Germinal center (tissue), 1 donor: Measurements from ENCODE around the gene SPA17.
A peak's percentile ranks its signal among the peaks of the same experiment; 100 is the strongest.

ENCODE experiments used
- DNase-seq: peaks from one replicate; pipeline ENCODE4 v3.0.0; 2012; ENCODE audit warnings: mixed read lengths, low spot score

Gene SPA17

DNA sequence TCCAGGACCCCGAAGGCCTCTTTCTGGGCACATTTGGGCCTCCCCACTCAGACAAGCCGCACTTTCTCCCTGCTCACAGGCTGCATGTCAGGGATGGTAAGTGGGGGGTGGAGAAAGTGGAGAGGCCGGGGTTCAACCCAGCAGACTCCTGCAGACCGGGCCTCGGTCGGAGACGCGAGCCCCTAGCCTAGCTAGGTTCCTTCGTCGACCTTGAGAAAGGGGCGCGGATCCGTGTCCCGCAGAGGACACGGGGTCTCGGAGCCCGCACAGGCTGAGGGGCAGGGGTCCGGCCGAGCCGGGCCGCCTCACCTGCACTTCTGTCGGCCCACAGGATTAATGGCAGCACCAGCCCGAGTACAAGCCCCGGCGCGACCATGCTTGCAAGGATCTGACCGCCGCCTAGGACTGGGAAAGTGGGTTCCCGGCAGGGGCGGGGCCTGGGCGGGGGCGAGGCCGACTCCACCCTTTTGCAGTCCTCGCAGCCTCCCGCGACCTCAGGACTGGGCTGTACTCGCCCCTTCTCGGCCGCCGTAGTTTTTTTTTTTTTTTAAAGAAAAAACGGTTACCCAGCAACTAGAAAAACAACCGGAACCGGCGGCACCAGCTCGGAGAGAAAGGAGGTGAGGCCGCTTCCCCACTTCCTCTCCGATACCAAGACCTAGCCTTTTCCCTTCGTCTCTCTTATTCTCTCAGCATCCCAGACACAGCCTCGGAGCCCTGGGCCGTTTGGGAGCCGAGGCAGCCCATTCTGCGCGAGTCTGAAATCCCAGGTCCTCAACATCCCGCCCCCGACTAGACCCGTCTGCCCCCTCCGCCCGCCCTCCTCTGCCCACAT, at the start of gene SPA17, which contains the start of gene SIAE:
TSS of gene SPA17 (plus strand) at position 572 of the 835 bp plus-strand sequence. CDS start 1,361 bp downstream, outside the sequence.
TSS of gene SIAE (minus strand) at position 407 of the 835 bp plus-strand sequence. CDS start at position 376, 31 bp downstream.
- peak; percentile 92 for DNase-seq

DNA sequence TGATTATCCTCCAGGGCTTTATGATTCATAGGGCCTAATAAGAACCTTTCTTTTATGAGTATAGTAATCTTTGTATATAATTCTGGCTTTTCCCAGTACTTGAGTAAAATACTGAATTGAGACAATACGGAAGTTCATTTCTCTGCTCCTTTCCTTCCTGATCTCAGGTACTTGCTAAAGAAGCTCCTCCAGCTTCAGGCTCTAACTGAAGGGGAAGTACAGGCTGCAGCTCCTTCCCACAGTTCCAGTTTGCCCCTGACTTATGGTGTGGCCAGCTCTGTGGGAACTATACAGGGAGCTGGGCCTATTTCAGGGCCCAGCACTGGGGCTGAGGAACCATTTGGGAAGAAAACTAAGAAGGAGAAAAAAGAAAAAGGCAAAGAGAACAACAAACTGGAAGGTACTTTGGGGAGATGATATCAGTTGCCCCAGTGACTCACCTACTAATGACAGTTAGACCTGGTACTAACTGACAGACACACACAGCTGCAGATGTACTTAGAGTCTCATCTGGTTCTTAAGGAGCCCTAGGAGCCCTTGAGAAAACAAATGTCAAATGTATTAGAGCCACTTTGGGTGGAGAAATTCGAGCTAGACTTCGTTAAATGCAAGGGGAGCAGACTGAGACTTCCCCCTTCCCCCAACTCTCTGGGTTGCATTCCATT, 48.1 kb upstream of the SPA17 start:
- DNase-seq = no peak

DNA sequence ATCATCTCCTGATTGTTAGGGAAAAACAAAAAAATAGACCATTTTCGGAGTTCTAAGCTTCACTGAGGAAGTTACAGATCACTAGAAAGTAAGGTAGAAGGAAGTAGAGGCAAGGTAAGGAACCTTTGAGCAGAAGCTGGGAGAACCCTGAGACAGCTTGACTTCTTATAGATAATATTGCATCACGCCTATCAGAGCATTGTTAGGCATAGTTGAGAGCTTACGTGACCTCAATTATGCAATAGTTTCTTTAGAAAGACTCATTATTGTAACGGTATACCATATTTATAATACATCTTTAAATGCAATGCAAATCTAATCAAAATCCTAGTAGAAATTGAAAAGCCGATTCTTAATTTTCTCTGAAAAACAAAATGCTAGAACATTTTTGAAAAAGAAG, 46.2 kb upstream of the SPA17 start:
- DNase-seq = no peak

DNA sequence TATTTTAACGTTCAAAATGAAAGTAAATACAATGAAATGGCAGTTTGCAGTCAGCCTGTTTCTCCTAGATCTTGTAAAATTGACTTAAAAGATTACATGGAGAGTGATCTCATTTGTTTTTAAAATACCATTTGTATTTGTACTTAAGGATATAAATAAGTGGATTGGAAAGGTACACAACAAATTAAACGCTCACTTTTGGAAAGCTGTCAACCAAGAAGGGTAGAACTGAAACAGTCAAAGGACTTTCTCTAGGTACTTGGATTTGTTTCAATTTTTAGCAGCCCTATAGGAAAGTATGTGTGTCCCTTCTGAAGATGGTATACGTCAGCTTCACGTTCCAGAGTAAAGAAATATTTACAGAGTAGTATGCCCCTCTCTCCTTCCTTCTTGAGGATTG, 43.7 kb upstream of the SPA17 start:
- no peak for DNase-seq

DNA sequence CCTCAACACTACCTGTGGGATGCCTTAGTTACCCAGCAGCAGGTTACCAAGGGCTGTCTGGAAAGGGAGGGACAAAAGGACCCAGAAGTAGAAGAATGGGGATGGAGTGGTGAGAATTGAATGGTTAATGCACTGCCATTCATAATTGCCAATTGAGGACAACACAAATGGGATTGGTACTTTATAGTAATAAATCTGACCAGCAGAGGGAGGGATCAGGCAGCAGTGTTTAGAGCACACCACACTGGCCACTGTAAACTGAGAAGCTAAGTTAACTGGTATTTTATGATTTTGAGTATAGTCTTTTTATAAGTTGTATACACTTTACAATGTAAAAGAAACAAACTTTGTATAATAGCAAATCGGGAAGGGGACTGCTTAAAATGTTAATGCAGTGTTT, 40.3 kb upstream of the SPA17 start:
- peak; percentile 14 for DNase-seq

DNA sequence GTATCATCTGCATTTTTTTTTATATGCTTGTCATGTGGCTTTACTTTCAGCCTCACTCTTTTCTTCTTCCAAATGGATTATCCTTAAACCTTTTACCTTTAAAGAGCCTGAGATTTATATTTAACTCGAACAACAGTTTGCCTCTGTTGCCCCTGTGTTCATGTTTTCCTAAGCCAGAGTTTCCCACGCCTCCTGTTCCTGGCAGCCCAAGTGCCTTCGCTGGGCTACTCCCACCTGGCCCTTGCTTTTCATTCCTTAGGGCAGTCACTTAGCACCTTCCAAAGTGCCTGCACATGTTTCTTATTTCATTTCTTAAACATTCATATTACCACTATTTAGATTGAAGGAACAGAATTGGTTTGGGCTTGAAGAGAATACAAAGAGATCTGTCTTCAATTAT, 37.8 kb upstream of the SPA17 start:
- DNase-seq = no peak

DNA sequence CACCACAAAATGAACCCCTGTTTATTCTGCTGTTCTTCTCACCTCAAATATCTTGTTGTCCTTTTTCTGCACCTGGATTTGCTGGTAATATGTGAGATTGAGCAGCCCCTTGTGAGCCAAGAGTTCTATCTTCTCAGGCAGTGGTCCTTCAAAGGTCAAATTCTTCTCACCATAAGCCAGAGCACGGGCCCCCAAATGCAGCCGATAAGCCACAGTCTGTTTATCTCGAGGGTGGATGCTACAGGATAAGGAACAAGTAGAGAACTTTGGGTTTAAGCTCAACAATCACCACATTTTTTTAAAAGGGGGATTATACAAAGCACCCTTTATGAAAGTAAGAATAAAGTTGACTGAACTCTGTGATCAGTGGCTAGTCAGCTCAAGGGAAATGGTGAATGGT, 35.2 kb upstream of the SPA17 start:
- DNase-seq = no peak

DNA sequence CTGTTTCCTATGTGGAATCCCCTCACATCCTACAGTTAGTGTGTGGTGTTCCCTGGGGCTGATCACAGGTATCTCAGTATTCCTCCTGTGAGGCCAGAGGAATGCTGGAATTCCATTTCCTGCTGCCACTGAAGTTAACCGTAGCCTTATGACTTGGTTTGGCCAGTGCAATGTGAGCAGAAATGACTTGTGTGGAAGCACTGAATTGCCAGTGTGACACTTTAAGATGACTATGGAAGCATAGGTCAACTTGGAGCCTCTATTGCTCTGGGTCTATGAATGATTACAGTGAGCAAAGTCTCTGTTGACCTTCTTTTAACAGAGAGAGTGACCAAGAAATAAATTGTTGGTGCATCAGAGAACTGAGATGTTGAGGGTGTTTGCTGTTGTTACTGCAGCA, 34.5 kb upstream of the SPA17 start:
- DNase-seq = no peak

DNA sequence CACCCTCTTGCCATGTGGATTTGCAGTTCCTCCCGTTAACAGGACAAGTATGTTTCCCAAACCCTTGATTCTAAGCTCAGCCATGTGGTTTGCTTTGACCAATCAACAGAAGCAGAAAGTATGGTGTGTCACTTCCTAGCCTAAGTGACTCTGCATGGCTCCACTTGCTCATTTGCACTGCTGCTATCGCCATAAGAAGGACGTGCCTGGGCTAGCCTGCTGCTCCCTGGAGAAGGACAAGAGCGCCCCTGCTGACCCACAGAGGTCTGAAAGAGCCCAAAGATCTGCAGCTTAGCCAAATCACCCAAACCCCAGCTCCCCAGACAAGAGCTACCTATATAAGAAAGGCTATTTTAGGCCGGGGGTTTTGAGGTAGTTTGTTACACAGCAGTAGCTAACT, 33.0 kb upstream of the SPA17 start:
- no peak for DNase-seq

DNA sequence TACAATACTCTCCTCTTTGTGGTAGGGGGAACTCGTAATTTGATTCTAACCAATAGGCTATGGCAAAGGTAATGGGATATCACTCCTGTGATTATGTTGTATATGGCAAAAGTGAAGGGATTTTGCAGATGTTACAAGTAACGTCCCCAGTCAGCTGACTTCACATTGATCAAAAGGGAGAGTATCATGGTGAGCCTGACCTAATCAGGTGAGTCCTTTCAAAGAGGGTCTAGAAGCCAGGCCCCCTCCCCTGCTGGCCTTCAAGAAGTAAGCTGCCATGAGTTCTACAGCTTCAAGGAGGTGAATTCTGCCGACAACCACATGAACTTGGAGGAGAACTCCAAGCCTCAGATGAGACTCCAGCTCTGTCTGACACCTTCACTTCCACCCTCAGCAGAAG, 31.1 kb upstream of the SPA17 start:
- no peak for DNase-seq

DNA sequence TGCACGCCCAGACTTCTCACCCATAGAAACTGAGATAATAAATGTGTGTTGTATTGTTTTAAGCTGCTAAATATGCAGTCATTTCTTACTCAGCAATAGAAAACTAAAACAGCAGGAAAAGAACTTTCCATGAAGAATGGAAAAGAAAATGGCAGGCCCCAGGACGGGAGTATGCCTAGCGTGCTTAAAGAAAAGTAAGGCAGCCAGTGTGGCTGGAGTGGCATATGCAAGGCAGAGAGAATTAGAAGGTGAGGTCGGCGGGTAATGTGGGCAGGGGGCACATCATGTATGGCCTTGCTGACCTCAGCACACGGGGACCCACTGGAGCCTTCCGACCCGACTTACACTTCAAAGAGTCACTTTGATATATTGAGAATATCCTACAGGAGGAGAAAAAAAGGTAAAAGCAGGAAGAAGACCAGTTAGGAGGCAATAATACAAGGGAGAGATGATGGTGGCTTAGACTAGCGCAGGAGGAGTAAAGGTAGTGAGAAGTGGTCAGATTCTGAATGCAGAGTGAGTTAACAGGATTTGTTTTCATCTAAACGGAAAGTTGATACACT, 30.6 kb upstream of the SPA17 start:
- DNase-seq = no peak

DNA sequence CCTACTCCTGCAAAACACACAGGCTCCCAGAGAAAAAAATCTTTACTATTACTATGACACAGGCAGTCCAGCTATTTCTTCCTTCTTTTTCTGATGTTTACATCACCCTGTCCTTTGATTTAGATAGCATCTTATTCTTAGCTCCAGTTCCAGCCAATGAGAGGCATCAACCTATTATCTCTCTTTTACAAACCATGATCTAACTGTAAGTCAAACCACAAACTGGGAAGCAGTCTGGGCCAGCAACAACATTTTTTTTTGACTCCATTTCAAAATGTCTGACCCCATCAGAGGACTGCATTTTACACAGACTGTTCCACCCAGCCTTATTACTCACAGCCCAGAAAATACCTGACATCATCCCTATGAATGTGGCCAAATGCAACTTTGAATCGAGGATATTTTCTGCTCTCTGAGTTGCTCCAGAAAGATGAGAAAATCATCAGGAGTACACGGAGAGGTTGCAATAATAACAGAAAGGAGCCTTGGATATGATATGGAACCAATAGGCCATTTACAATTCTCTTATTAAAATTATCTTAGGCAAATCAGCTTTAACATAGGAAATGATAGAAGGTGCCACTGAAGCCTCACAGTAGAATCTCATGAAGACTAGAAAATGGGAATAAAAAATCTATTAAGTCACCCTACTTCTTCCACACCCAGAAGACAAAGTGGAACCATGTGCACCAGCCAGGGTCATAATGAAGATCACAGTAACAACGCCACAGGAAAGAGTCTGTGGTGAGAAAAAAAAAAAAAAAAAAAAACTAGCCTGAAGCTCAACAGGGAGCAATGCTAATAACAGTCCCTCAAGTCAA, 29.9 kb upstream of the SPA17 start:
- no peak for DNase-seq

DNA sequence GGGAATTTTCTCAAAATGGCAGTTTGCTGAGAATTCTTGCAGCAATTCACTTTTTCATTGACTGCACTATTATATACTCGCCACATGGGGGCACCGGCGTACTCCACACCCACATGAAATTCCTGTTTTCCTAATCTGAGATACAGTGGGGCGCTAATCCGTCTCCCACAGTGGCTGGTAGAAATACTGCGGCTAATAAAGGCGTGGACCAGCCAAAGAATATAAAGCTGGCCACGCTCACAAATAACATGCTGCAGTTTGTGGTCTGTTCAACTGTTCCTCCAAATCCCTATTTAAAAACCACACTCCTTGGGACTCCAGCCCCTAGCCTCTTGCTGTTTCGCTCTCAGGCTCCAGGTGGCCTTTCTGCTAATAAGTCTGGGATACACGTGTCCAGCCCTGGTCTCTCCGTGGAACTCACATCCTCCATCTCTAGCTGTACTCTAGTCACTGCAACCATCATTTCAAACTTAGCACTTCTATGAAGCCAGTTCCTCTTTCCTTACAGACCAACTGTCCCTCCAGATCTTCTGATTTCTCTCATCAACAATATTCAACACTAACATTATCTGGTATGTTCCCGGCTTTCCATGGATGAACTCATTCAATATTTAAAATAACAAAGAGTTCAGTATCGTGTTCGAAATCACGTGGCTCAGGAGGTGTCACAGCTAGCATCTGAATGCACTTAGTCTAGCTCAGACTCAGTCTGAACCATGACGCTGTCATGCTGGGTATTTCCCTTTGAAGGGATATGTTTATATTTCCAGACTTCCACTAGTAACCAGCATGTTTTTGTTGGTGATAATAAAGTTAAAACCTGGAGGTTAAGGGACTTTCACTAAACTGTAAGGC, 29.1 kb upstream of the SPA17 start:
- peak; percentile 40 for DNase-seq

DNA sequence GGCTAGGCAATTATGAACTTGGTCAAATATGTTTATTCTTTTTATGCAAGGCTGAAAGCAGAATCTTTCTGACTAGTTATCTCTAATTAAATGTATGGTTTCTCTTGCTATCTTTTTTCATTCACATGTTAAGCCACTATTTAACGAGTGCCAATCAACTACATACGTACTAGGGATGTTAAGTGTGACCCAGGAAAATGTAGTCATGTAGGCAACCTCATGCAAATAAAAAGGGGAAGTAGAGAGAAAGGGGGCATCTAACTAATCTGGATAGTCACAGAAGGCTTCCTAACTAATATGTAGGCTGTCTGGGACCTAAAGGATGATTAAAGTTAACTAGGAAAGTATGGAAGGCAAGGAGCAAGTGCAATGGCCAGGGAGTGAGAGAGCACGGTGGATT, 27.6 kb upstream of the SPA17 start:
- peak; percentile 55 for DNase-seq

DNA sequence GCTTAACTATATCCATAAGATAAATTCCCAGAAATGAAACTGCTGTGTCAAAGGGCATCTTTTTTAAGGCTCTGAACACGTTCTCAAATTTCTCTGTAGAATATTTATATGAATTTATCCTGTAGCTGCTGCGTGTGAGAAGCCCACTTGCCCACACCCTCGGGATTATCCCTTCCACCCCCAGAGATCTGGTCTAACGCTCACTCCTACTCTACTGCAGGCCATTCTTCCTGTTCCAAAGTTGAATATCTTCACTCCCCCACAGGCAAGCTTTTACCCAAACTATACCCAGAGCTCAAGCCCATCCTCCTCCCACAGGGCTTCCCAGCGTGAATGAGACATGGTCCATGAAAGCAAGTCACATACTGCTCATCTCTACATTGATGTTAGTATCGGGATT, 25.1 kb upstream of the SPA17 start:
- DNase-seq = no peak

DNA sequence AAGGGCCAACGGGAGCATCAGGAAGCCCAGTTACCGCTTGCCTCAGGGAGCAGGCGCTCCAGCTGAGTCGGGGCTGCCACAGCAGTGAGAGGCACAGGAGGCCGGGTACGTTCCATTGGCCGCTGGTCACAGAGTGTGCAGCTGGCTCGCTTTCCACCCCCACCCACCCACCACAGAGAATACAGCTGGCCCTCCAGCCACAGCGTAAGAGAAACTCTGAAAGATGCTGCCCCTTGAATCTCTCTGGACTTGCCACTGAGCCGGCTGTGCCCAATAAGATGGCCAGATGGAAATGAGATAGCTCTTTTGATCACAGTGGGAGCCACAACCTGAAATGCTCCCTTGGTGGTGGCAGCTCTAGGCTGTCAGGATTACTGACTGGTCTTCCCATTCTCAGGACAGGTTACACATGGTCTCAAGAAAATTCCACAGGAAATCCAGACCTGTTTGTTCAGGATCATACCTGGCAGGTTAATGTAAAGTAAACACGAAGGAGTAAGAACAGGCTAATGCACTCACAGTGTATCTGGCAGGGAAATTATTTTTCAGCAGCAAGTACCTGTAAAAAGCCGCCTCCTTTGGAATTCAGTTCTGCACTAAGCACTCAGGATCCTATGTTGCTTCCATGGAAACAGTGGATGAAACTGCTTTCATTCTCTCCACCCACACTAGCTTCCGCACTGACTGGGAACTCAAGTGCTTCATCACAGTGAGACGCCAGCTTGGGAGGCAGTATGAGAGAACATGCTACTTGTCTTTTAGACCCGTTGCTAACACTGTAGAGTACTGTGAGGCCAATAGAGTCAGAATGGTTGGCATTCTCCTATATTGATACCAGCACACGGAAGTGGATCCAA, 16.7 kb upstream of the SPA17 start:
- no peak for DNase-seq

DNA sequence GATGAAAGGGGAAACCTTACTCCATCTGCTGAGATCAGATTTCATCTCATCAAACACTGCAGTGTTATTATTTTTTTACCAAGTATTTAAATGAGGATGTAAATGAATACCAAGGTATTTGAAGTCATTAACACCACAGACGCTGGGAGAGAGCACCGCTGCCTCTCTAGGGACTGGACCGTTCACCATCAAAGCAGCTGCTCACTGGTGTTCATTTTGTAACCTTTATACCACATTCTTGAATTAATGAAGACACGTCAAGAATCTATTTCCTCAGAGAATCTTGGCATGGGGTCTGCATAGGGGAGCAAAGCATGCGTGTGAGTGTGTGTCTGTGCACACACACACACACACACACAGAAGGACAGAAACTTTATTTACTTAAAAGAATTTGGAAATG, 15.8 kb upstream of the SPA17 start:
- no peak for DNase-seq

DNA sequence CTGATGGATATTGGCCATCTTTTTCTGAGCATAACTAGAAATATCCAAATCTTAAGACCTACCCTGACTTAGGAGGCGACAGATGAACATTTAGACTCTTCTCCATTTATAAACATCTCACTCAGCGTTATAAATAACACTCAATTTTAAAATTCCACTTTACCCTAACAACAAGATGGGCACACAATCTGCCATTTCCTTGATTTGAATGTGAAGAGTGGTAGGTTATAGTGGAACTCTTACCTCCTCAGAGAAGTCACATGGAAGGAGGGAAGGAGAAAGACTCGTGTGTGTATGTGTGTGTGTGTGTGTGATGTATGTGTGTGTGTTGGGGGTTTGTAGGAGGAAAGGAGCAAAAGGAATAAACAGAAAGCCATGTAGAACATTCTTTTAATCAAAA, 15.2 kb upstream of the SPA17 start:
- no peak for DNase-seq

DNA sequence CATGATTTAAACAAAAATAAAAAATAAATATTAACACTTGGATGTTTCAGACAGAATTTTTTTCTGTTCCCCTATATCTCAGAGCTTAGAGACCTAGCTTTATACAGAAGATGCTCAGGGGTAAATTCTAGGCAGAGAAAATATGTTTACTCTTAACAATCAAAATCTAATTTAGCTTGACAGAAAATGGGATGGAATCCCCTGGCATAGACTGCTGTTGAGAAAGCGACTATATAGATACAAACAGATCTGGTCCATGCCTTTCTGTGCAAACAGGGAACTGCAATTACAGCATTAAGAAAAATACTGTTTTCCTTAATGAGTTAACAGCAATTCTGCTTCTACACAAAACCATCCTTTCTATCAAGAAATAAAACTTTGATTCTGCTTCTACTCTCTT, 14.7 kb upstream of the SPA17 start:
- DNase-seq = no peak

DNA sequence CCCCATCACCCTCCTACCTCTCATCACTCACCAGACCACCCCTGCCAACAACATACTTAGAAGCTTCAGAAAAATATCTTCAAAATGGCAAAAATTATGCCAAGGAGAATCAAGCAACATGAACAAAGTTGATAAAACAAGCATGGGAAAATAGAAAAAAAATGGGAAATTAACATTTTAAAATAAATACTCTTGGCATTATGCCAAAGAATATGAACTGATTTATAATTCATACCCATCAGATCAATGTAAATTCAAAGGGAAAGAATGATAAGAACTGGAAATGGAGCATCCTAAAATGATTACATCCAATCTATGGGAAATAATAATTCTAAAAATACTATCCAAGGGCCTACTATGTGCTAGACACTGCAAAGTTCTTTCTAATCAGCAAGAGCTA, 12.2 kb upstream of the SPA17 start:
- no peak for DNase-seq
